Upper lobe of left lung (tissue), 4 donors: ENCODE results near the gene PCCA.

Experiments
- CTCF ChIP-seq, 6 experiments: fragments of 450-650 bp in 4 of 6; fragments of 200-600 bp in 2 of 6; sonication (generic) in 2 of 6; IDR thresholded peaks; one replicate each; pipeline ENCODE4 v1.5.1; 2016 to 2019; ENCODE audit warnings: antibody characterized with exemption in 6 of 6
- EP300 ChIP-seq, 4 donors: sonication (generic); formaldehyde crosslinking; IDR thresholded peaks; one replicate each; pipeline ENCODE4 v1.5.1; 2017; ENCODE audit warnings: antibody characterized with exemption in 4 of 4, control low read depth in 2 of 4
- POLR2A ChIP-seq, 4 donors: fragments of 450-650 bp; IDR thresholded peaks; one replicate each; pipeline ENCODE4 v1.5.1; 2016 to 2017; ENCODE audit warnings: antibody characterized with exemption in 4 of 4, mild to moderate bottlenecking in 2 of 4
- POLR2AphosphoS5 ChIP-seq, 2 donors: sonication (generic); formaldehyde crosslinking; IDR thresholded peaks; one replicate each; pipeline ENCODE4 v1.5.1; 2017; ENCODE audit warnings: antibody characterized with exemption in 2 of 2

- TF ChIP-seq CTCF (IDR thresholded peaks at IDR 0.05) (no peak), POLR2A (IDR thresholded peaks at IDR 0.05) (no peak), POLR2AphosphoS5 (IDR thresholded peaks at IDR 0.05) (no peak), EP300 (IDR thresholded peaks at IDR 0.05) (no peak)
These were observed 70.7 kb downstream of the PCCA start for GRCh38 chr13:100159584-100159983.
